ENCODE data around the gene GAGE10.
A peak's percentile ranks its signal among the peaks of the same experiment; 100 is the strongest.

Gene GAGE10, protein sequence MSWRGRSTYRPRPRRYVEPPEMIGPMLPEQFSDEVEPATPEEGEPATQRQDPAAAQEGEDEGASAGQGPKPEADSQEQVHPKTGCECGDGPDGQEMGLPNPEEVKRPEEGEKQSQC

DNA sequence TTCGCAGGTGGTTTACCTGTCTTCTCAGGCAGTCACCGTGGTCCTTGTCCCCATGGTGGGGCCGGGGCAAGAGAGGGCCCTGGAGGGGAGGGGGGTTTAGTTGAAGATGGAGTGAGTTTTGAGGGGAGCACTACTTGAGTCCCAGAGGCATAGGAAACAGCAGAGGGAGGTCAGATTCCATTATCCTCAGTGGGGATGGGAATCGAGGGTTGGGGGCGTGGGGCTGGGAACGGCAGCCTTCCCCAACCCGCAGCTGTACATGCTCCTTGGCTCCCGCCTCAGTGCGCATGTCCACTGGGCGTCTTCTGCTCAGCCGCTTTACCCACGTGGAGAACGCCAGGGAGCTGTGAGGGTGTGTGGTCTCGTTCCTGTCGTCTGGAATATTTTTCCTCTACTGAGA is at the start of gene GAGE10:
TSS of gene GAGE10 (plus strand) at position 301 of the 400 bp plus-strand sequence. CDS start 1,214 bp downstream, outside the sequence.
- DNase-seq: no peak

- DNase-seq: no peak
These were observed 48.8 kb upstream of the GAGE10 start for GRCh38 chrX:49254639-49255038.

DNA sequence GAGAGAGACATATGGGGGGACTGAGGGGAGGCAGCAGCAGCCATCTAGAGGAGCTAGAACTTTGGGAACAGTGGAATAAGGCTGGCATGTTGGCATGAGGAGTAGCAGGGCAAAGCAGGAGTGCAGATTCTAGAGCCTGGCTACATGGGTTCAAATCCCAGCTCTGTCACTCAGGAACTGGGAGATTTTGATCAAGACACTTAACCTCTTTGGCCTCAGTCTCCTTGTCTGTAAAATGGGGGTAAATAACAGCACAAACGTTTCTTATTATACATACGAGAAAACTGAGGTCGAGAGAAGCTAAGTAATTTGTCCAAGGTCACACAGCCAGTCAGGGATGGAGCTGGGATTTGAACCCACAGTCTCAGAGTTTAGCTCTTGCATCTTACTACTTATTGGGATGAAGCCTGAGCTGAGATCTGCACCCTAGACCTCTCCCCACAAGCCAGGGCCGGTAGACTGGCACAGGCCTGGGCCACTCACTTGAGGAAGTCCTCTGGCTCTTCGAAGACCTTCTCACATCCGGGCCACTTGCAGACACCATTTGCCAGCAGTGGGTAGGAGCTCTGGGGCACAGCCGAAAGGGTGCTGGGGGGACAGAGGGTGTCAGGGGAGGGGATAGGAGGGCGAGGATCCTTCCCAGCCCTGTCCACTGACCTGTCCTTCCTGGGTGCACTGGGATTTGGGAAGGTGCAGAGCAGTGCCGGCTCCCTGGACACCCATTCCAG is 47.0 kb upstream of the GAGE10 start:
- DNase-seq: no peak

DNA sequence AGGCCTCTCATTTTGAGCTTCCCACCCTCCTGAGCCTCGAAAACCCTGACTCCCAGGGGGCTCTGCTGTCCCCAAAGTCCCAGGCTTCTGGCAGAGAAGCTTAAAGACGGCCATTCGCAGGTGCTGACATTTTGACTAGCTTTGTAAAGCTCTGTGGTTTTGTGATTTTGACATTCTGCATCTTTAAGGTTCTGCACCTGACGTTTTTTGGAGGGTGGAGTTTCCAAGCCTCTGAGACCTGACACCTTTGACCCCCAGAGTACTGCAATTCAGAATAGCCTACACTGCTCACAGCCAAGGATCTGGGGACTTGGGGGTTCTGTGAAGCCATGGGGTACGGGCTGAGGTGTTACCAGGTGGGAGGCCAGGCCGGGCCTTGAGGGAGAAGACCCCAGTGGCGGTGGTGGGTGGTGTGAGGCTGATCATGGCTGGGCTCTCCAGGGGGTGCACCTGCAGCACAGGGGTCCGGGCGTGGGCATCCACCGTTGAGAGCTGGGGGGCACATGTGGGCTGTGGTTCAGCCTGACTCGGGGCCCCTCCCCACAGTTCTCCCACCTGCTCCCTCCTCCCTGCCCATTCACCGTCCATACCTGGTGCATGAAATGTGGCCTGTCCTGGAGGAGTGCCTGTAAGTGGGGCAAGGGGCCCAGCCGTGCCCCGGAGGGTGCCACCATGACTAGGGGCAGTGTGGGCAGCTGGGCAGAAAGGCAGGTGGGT is 46.2 kb upstream of the GAGE10 start:
- no peak for DNase-seq

- no peak for DNase-seq
These were observed 45.3 kb upstream of the GAGE10 start for GRCh38 chrX:49257846-49258748.

DNA sequence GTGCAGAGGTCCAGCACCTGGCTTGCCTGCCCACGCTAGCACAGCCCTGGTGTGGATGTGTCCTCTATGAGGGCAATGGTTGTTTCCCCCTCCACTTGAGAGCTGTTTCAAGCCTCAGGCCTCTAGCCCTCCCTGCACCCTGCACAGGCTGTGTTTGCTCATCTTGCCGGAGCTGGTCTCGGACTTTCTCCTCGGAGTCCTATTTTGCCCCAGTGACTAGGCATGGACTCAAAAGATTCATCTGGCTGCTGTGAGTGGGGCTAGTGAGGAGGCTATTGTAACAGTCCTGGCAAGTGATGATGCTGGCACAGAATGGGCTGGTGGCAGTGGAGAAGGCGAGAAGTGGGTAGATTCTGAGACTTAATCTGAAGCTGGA is 44.7 kb upstream of the GAGE10 start:
- DNase-seq: no peak

DNA sequence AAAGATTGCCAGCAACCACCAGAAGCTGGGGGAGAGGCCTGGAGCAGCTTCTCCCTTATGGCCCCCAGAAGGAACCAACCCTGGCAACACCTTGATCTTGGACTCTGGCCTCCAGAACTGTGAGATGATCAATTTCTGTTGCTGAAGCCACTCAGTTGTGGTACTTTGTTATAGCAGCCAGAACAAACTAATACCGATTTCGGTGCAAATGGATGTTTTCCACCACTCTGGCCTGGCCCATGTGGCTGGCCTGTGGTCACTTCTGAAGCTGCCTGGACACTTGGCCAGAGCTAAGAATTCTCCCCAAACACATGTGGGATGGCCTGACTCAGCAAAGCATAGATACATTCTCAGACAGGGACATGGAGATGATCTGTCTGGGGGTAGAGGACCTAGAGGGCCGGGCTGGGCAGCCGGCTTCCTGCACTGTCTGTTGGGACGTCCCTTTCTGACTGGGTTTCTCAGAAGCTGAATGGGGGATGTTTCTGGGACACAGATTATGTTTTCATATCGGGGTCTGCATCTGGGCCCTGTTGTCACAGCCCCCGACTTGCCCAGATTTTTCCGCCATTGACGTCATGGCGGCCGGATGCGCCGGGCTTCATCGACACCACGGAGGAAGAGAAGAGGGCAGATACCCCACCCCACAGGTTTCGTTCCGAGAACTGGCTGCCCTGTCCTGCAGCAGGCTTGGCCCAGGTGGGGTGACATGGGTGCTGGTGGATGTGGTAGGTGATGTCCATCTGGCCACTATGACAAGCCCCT is 43.0 kb upstream of the GAGE10 start:
- DNase-seq: no peak

- no peak for DNase-seq
These were observed 40.8 kb upstream of the GAGE10 start for GRCh38 chrX:49262603-49263002.

- no peak for DNase-seq
These were observed 39.8 kb upstream of the GAGE10 start for GRCh38 chrX:49263631-49264030.

DNA sequence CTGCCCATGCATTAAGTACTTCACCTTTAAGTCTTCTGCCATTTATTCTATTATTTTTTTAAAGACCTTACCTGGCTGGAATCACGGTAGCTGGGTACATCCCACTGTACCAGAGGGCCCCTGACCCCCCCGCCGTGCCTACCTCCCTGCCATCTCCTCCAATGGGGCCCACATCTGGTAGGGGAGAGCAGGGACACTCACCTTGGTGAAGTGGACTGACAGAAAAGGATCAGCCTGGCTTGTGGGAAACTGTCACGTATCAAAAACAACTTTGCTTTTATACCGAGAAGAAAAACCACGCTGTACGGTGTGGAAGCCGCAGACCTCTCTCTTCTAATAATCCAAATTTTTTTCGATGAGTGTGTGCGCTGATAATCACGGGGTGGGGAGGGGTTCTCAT is 39.0 kb upstream of the GAGE10 start, which contains the start of gene FOXP3:
TSS of gene FOXP3 (minus strand) at position 251 of the 400 bp plus-strand sequence. CDS start 6,205 bp downstream, outside the sequence.
- no peak for DNase-seq

DNA sequence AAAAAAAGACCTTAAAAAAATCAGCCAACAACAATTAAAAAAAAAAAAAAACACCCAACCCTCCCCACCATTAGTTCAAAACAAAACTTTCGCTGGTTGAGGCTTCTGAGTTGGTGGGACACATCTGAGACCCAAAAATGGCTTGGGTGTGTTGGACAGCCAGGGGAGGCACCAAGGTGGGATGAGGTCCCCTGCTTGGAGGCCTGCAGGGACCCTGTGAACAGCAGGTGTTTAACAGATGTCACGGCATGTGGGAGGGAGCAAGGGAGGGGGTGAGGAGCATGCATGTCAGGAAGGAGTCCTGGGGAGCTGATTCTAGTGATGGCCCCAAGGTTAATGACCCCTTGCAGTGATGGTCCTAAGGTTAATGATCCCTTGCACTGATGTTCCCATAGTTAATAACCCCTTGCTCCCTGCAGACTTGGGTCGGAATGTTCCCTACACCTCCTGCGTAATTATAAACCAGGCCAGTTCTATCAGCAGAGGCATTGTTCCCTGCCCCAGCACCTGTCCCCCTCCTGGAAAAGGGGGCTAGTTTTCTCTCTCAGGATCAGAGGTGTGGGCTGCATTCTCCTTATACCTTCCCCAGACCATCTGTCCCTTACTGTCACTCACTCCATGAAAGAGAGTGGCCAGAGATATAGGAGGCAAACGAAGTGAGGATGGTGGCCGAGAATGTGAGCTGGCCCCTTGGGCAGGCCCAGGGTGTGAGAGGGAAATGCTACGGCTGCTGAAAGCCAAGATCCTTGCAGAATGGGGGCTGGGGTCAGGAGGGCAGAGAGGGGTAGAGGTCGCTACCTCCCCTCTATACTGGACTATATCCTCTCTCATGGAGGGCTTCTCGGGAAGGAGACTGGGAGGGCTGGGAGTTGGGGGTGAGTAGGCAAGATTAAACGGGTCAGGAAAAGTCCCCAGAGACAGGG is 36.7 kb upstream of the GAGE10 start:
- no peak for DNase-seq

DNA sequence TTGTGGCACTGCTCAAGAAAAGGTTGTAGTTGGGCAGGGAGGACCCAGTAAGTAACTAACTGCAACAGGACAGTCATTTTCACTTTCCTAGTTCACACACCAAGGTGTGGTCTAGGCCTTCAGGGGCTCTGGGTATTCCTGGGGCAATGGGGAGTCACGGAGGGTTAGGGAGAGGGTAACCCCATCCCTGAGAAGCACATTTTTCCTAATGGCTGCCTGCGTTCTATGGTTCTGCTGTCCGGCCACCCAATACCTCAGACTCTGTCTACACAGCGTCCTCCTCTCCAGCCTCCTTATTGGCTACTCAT is 34.8 kb upstream of the GAGE10 start:
- no peak for DNase-seq

DNA sequence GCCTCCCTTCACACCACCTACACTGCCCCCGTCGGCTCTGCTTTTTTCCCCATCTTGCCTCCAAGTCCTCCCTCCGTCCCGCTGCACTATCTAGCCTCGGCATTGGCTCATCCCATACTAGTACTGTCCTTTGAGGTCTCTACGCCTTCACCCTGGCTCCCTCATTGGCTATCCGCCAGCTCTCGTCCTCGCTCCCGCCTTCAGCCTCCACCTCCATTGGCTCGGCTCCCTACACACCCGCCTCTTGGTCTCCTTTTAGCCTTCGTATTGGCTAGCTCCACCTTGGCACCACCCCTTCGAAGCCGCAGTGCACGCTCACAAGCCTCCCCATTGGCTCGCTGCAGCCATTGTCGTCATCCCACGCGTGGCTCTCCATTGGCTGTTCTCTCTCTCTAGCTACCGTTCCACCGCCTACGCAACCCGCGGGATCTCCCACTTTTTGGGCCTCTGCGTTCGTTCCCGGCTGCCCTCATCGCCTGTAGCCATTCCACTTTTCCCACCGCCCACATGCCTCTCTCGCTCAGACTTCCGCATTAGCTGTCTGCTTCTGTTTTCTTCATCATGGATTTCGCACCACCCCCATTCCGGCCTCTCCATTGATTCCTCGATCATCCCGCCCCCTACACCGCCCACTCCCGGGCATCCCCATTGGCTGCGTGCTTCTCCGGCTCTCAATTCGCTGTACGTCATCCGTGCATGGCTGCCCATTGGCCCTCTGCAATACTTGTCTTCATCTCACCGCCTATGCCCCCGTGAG is 34.3 kb upstream of the GAGE10 start:
- DNase-seq: peak; percentile 97

GRCh38 chrX:49269767-49270248 is 33.6 kb upstream of the GAGE10 start, which contains the start of gene PPP1R3F:
Gene PPP1R3F (plus strand): TSS chrX:49269793. CDS start chrX:49269870, 77 bp downstream.
- DNase-seq: peak; percentile 4

GRCh38 chrX:49270249-49270921 is 33.1 kb upstream of the GAGE10 start:
- no peak for DNase-seq

GRCh38 chrX:49271341-49271740 is 32.1 kb upstream of the GAGE10 start:
- DNase-seq: no peak

DNA sequence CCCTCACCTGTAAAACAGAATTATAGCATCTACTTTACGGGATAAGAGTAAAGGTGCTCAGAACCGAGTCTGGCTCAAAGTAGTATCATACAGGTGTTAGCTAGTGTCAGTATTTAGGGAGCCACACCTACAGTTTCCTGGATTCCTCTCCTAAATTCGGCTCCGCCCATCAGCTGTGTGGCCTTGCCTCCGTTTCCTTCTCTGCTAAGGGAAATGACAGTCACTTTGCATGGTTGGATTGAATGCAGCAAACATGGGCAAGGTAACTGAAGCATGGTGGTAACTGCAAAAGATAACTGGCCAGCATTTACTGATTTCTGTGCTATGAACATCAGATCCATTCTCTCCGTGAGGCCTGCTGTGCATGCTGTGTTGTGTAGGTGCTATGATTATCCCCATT is 31.0 kb upstream of the GAGE10 start:
- no peak for DNase-seq

DNA sequence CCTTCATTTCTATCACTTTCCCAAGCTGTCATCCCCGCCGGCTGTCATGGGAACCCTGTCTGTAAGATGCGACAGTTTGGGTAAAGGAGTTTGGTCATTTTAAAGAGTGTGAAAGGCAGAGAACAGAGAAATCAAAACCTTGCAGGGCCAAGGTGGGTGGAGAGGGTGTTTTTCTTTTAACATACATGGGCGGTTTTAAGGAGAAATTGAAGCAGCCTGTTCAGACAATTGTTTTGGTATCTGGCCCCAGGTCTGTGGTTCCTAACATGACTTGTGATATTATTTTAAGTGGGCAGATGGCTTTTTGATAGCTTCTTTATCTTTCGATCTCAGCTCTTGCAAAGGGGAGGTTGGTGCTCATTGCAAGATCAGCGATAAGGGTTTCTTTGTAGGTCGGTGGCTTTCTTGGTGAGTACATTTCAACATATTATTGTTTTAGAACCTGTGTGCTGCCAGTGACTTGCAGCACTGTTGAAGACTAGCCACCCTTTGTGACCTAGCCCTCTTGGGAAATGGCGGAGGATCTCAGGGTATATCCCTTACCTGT is 30.2 kb upstream of the GAGE10 start:
- no peak for DNase-seq

DNA sequence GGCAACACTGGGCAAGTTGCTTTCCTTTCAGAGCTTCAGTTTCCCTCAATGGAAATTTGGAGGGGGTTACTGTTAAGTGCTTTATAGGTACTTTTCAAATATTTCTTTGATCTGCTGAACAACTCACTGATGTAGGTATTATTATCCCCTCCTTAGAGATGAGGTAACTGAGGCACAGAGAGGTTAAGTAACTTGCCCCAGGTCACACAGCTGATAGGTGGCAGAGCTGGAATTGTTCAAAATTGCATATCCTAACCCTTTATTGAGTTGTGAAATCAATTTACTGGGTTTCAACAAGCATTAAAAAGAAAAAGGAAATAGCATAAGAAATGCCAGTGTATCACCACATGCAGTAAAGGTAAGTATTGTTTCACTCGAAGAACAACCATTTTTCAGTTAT is 27.2 kb upstream of the GAGE10 start:
- DNase-seq: no peak
